Measurements from ENCODE around the gene RCSD1. TPM values are rescaled to one million over a fixed set of nuclear protein-coding genes. Genes with fewer than 3 reads are reported as not detected.

RCSD1 gene
- total RNA-seq, 4 donors from 2014 or later = 7.1 to 14.2 (median 10.8) TPM

GRCh38 chr1:167587872-167588271 is 42.2 kb upstream of the RCSD1 start:
- H3K27me3 ChIP-seq = no peaks in the 10 kb centered on the region
- intact Hi-C loops (cut with DNase I) = no loop called here
- WGBS, 2 donors = 89 to 91% methylated on average over 1 of the region's 1 CpG
- no peak overlapping the region for H3K27ac ChIP-seq
- TF ChIP-seq, protein P1, sequence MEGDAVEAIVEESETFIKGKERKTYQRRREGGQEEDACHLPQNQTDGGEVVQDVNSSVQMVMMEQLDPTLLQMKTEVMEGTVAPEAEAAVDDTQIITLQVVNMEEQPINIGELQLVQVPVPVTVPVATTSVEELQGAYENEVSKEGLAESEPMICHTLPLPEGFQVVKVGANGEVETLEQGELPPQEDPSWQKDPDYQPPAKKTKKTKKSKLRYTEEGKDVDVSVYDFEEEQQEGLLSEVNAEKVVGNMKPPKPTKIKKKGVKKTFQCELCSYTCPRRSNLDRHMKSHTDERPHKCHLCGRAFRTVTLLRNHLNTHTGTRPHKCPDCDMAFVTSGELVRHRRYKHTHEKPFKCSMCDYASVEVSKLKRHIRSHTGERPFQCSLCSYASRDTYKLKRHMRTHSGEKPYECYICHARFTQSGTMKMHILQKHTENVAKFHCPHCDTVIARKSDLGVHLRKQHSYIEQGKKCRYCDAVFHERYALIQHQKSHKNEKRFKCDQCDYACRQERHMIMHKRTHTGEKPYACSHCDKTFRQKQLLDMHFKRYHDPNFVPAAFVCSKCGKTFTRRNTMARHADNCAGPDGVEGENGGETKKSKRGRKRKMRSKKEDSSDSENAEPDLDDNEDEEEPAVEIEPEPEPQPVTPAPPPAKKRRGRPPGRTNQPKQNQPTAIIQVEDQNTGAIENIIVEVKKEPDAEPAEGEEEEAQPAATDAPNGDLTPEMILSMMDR (IDR thresholded peaks at IDR 0.05) = no peak
- no peak for TF ChIP-seq POLR2A (IDR thresholded peaks at IDR 0.05)
- no peaks in the 10 kb centered on the region for H3K9me3 ChIP-seq
- no peak overlapping the region for H3K4me3 ChIP-seq (replicated peaks in 1 of 3)
- no peak for DNase-seq
- no peaks in the 10 kb centered on the region for H3K36me3 ChIP-seq
- no peaks in the 10 kb centered on the region for H3K4me1 ChIP-seq

- no peaks in the 10 kb centered on the region for H3K36me3 ChIP-seq
- no peak overlapping the region for H3K27ac ChIP-seq
- no peak for DNase-seq
- no peak overlapping the region for H3K4me3 ChIP-seq (replicated peaks in 1 of 3)
- TF ChIP-seq POLR2A (IDR thresholded peaks at IDR 0.05) = no peak
- TF ChIP-seq, protein P1 (IDR thresholded peaks at IDR 0.05) = no peak
- H3K4me1 ChIP-seq = no peaks in the 10 kb centered on the region
- no peaks in the 10 kb centered on the region for H3K9me3 ChIP-seq
- H3K27me3 ChIP-seq = no peaks in the 10 kb centered on the region
- intact Hi-C loops (cut with DNase I) = no loop called here
- 94 to 95% methylated on average over 2 of the region's 2 CpGs for WGBS, 2 donors
These were observed 41.7 kb upstream of the RCSD1 start for GRCh38 chr1:167588361-167588760.

DNA sequence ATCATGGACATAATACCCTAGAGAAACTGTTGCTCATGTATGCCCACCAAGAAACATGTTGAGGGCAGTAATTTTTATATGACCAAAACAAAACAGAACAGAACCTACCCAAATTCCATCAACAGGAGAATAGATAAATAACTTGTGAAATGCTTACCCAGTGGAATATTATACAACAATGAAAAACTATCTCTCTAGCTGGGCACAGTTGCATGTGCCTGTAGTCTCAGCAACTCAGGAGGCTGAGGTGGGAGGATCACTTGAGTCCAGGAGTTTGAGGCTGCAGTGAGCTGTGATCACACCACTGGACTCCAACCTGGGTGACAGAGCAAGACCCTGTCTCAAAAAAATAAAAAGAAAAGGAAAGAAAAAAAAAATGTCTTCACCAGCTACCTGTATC is 37.6 kb upstream of the RCSD1 start:
- Histone ChIP-seq H3K27me3 (no peaks in the 10 kb centered on the region), H3K36me3 (no peaks in the 10 kb centered on the region), H3K4me3 (replicated peaks in 1 of 3) (no peak overlapping the region), H3K27ac (no peak overlapping the region), H3K4me1 (no peaks in the 10 kb centered on the region), H3K9me3 (no peaks in the 10 kb centered on the region)
- intact Hi-C loops (cut with DNase I) = no loop called here
- TF ChIP-seq POLR2A (IDR thresholded peaks at IDR 0.05) = no peak
- TF ChIP-seq, protein P1 (IDR thresholded peaks at IDR 0.05) = no peak
- no peak for DNase-seq

GRCh38 chr1:167593860-167594259 is 36.2 kb upstream of the RCSD1 start:
- TF ChIP-seq POLR2A (IDR thresholded peaks at IDR 0.05) = no peak
- TF ChIP-seq, protein P1 (IDR thresholded peaks at IDR 0.05) = no peak
- WGBS, 2 donors = 75 to 77% methylated on average over 5 of the region's 5 CpGs
- H3K4me3 ChIP-seq (replicated peaks in 1 of 3) = no peak overlapping the region
- H3K27ac ChIP-seq = no peak overlapping the region
- no peak for DNase-seq
- H3K36me3 ChIP-seq = no peaks in the 10 kb centered on the region
- no peaks in the 10 kb centered on the region for H3K9me3 ChIP-seq
- intact Hi-C loops (cut with DNase I) = no loop called here
- no peaks in the 10 kb centered on the region for H3K4me1 ChIP-seq
- no peaks in the 10 kb centered on the region for H3K27me3 ChIP-seq

DNA sequence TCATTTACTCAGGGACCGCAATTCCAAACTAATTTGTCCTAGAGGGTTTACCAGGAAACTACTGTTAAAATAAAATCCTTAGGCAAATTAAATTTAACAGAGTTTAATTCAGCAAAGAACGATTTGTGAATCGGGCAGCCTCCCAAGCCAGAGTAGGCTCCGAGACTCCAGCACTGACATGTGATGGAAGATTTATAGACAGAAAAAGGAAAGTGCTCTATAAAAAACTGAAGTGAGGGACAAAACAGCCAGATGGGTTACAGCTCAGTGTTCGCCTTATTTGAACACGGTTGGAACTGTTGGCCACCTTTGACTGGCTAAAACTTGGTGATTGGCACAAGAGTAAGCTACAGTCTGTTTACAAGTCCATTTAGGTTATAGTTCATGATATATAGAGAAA is 35.2 kb upstream of the RCSD1 start:
- Histone ChIP-seq H3K27ac (no peak overlapping the region), H3K4me3 (replicated peaks in 1 of 3) (no peak overlapping the region), H3K9me3 (no peaks in the 10 kb centered on the region), H3K27me3 (no peaks in the 10 kb centered on the region), H3K4me1 (no peaks in the 10 kb centered on the region), H3K36me3 (no peaks in the 10 kb centered on the region)
- intact Hi-C loops (cut with DNase I) = no loop called here
- TF ChIP-seq POLR2A (IDR thresholded peaks at IDR 0.05) = no peak
- TF ChIP-seq, protein P1 (IDR thresholded peaks at IDR 0.05) = no peak
- no peak for DNase-seq
- 70 to 80% methylated on average over 6 of the region's 6 CpGs for WGBS, 2 donors

Data from thyroid gland (tissue), 4 donors.